IMR-90 (cell line): ENCODE measurements around the gene CCDC116.
A peak's percentile ranks its signal among the peaks of the same experiment; 100 is the strongest.

Experiments
- MAZ ChIP-seq: IDR thresholded peaks from 2 replicates; pipeline ENCODE4 v1.6.1; 2012; ENCODE audit warnings: low read depth, mild to moderate bottlenecking, low read length, improper control_type of control experiment, moderate library complexity, borderline replicate concordance
- NFE2L2 ChIP-seq: fragments of 150-350 bp; IDR thresholded peaks from 2 replicates; pipeline ENCODE4 v1.6.1; 2016; ENCODE audit warnings: low read depth, mild to moderate bottlenecking, low read length
- POLR2A ChIP-seq: IDR thresholded peaks from 2 replicates; pipeline ENCODE4 v1.6.1; 2012; ENCODE audit warnings: mild to moderate bottlenecking, low read depth, low read length
- RAD21 ChIP-seq: IDR thresholded peaks from 2 replicates; pipeline ENCODE4 v1.6.1; 2012; ENCODE audit warnings: low read length, improper control_type of control experiment
- RFX5 ChIP-seq: IDR thresholded peaks from 2 replicates; pipeline ENCODE4 v1.8.0; 2012; ENCODE audit warnings: low read depth, mild to moderate bottlenecking, low read length, moderate library complexity
- SMC3 ChIP-seq: fragments of 150-350 bp; IDR thresholded peaks from 2 replicates; pipeline ENCODE4 v1.6.1; 2016; ENCODE audit warnings: low read depth, mild to moderate bottlenecking, antibody characterized with exemption, low read length, moderate library complexity
- TF ChIP-seq, protein P1 (sequence below): conservative IDR thresholded peaks from 2 replicates; pipeline ENCODE4 v1.5.1; 2012; ENCODE audit warnings: mild to moderate bottlenecking, low read depth, low read length, improper control_type of control experiment
- TF ChIP-seq, protein P2 (sequence below): fragments of 150-350 bp; IDR thresholded peaks from 2 replicates; pipeline ENCODE4 v1.6.1; 2017; ENCODE audit warnings: mild to moderate bottlenecking, antibody characterized with exemption, low read length, low read depth

DNA sequence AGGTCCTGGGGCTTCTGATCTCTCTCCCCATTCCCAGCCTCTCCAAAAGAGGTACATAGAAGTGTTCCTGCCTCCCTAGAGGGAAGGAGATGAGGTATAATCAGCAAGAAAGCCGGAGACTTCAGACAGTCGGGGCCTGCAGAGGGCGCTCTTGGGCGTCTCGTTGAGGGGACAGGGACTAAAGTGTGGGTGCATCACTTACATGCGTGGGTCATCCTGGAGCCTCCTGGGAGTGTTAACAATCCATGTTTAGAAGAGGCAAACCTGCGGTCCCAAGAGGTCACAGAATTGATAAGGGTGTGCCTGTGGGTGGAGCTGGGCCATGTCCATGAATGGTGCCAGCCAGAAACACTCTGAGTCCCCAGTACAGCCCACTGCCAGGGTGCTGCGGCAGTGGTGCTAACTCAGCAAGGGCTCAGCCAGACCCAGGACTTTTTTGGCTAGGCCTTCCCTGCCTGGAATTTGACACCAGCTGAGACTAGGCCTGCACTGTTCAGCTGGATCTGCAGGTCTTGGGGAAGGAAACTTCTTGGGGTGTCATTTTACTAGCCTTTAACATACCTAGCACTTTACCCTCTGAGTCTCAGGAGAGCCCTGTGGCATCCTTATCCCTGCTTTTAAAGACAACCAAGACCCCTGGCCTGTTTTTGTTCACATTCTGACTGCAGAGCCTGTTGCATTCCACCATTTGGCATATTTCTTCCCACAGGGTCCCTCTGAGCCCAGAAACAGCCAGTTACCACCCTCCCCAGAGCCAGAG is 8.3 kb upstream of the CCDC116 start:
- TF ChIP-seq POLR2A (no peak), RFX5 (no peak), SMC3 (peak; percentile 10; the same call in 1 of the 2 replicates), RAD21 (0 out of 2 replicates have a peak, but pooled peaks have one; percentile 10), NFE2L2 (no peak), MAZ (no peak)
- TF ChIP-seq, protein P1, sequence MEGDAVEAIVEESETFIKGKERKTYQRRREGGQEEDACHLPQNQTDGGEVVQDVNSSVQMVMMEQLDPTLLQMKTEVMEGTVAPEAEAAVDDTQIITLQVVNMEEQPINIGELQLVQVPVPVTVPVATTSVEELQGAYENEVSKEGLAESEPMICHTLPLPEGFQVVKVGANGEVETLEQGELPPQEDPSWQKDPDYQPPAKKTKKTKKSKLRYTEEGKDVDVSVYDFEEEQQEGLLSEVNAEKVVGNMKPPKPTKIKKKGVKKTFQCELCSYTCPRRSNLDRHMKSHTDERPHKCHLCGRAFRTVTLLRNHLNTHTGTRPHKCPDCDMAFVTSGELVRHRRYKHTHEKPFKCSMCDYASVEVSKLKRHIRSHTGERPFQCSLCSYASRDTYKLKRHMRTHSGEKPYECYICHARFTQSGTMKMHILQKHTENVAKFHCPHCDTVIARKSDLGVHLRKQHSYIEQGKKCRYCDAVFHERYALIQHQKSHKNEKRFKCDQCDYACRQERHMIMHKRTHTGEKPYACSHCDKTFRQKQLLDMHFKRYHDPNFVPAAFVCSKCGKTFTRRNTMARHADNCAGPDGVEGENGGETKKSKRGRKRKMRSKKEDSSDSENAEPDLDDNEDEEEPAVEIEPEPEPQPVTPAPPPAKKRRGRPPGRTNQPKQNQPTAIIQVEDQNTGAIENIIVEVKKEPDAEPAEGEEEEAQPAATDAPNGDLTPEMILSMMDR = peak; percentile 42
- TF ChIP-seq, protein P2, sequence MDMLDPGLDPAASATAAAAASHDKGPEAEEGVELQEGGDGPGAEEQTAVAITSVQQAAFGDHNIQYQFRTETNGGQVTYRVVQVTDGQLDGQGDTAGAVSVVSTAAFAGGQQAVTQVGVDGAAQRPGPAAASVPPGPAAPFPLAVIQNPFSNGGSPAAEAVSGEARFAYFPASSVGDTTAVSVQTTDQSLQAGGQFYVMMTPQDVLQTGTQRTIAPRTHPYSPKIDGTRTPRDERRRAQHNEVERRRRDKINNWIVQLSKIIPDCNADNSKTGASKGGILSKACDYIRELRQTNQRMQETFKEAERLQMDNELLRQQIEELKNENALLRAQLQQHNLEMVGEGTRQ = no peak
